Mammary epithelial cell (primary cell): ENCODE data around the gene SIVA1.

Experiments used
- CTCF ChIP-seq, 2 donors: IDR thresholded peaks in 1 of 2; conservative IDR thresholded peaks in 1 of 2; 2 replicates each; pipeline ENCODE4 v1.5.1; 2011 to 2012; ENCODE audit warnings: inconsistent platforms in 2 of 2, low read length in 2 of 2, mild to moderate bottlenecking in 2 of 2, control low read depth in 1 of 2, low read depth in 1 of 2; ENCODE audit not compliant: insufficient read depth in 1 of 2; ENCODE audit errors: extremely low read depth in 1 of 2
- EZH2 ChIP-seq: IDR thresholded peaks from 2 replicates; pipeline ENCODE4 v1.6.1; 2012; ENCODE audit warnings: low read length, inconsistent platforms, borderline replicate concordance

- TF ChIP-seq CTCF (conservative IDR thresholded peaks at IDR 0.05 in 1 of 2, IDR thresholded peaks at IDR 0.05 in 1 of 2; ENCODE audit: extremely low read depth in 1 of 2, insufficient read depth in 1 of 2, low read depth in 1 of 2, low read length in 2 of 2) (no peak), EZH2 (no peak)
Observed at GRCh38 chr14:104772707-104773504, 20.0 kb downstream of the SIVA1 start.
